ENCODE measurements around the gene RSPH6A.
A peak's percentile ranks its signal among the peaks of the same experiment; 100 is the strongest.

Gene RSPH6A

GRCh38 chr19:45825263-45825605 lies 10.1 kb upstream of the RSPH6A start:
- no peak for DNase-seq (ENCODE audit: low spot score)

GRCh38 chr19:45824531-45825262 lies 9.6 kb upstream of the RSPH6A start:
- DNase-seq (ENCODE audit: low spot score): no peak

GRCh38 chr19:45824041-45824471 lies 8.9 kb upstream of the RSPH6A start:
- DNase-seq (ENCODE audit: low spot score): no peak

GRCh38 chr19:45823182-45823581 lies 8.1 kb upstream of the RSPH6A start:
- no peak for DNase-seq (ENCODE audit: low spot score)

GRCh38 chr19:45822716-45823115 lies 7.6 kb upstream of the RSPH6A start:
- DNase-seq (ENCODE audit: low spot score): no peak

DNA sequence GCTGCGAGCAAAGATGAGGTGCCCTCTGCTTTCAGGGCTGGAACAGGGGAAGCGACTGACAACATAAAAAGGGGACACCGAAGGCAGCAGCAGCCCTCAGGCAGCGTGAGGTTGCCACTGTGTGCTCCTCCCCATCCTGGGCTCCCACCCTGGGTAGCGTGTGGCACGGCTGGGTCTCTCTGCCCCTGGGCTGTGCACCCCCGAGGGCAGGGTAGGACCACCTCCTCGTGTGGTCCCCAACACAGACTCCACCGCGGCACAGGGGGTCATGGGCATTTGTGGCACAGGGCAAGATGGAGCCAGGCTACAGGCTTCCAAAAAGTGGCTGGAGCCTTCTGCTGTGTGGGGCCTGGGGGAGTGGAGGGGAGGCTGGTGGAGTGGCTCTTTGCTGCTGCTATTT lies 6.5 kb upstream of the RSPH6A start:
- DNase-seq (ENCODE audit: low spot score): no peak

- DNase-seq (ENCODE audit: low spot score): no peak
These were observed 6.0 kb upstream of the RSPH6A start for GRCh38 chr19:45821103-45821521.

DNA sequence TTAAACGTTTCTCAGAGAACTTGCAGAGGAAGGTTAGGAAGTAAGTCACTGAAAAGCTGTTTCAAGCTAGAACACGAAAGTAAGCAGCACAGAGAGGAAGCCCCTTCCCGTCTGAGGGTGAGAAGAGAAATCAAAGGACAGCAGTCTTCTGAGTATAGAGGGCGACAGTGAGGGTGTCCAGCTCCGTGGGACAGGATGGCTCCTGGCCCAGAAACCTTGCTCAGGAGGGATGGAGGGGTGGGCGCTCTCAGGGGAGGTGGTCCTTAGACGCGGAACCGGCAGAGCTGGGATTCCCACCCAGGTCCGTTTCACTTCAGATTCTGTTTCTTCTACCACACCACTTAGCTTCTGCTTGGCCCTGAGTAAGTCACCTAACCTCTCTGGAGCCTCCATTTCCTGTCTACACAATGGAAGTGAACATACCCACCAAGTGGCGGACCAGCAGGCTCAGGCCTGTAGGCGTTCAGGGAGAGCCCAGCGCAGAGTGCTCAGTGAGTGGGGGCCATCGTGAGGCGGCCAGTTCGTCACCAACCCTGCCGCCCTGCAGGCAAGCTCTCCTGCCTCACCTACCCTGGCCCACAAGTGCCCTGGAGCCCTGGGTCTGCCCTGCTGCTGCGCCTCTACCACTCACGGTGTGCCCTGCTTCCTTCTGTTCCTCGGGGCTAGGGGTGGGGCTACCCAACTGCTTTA lies 5.5 kb upstream of the RSPH6A start:
- no peak for DNase-seq (ENCODE audit: low spot score)

DNA sequence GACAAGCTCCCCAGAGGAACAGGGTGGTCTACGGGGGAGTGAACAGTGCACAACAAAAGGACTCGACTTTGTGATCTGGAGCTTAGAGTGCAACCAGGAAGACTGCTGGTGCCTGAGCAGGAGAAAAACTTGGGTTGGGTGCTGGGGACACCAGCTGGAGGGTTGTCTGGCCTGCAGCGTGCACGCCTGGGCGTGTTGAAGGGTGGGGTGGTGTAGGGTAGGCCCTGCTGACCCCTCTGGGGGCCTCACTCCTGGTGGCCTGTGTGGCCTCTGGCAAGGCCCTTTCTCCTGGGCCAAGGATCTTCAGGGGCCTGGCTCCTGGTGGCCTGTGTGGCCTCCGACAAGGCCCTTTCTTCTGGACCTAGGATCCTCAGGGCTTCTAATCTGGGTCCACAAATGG lies 4.7 kb upstream of the RSPH6A start:
- DNase-seq (ENCODE audit: low spot score): no peak

GRCh38 chr19:45817725-45818301 lies 2.7 kb upstream of the RSPH6A start:
- no peak for DNase-seq (ENCODE audit: low spot score)

GRCh38 chr19:45817010-45817724 lies 2.1 kb upstream of the RSPH6A start:
- DNase-seq (ENCODE audit: low spot score): peak; percentile 86

DNA sequence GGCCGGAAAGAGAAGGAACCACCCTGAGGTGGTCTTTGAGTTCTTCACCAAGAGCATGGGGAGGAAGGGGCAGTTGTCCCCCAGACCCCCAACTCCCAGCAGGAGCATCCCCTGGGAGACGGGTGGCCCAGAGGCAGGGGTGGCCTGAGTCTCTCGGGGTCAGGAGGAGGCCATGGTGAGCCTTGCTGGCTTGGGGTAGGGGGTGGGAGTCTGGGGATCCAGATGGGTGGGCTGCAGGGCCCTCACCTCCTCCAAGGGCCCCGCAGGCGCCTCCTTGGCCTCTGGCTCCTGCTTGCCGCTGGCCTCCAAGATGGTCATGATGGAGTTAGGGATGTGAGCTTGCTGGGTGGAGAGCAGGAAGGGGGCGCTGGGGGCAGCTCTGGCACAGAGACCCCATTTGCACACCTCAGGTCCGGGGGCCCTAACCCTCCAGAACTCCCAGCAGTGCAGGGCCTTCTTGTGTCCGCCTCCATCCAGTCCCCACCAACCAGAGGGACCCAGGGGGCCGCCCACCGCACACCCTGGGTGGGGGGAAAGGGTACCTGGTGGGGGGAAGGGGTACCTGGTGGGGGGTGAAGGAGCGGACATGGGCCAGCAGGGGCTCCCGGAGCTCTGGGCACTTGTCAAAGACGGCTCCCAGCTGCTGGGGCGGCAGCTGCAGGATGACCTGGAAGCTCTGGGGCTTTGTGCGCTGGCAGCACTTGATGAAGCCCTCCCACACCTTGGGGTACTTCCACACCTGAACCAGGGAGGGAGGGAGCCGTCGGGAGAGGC lies 1.3 kb upstream of the RSPH6A start:
- DNase-seq (ENCODE audit: low spot score): no peak

DNA sequence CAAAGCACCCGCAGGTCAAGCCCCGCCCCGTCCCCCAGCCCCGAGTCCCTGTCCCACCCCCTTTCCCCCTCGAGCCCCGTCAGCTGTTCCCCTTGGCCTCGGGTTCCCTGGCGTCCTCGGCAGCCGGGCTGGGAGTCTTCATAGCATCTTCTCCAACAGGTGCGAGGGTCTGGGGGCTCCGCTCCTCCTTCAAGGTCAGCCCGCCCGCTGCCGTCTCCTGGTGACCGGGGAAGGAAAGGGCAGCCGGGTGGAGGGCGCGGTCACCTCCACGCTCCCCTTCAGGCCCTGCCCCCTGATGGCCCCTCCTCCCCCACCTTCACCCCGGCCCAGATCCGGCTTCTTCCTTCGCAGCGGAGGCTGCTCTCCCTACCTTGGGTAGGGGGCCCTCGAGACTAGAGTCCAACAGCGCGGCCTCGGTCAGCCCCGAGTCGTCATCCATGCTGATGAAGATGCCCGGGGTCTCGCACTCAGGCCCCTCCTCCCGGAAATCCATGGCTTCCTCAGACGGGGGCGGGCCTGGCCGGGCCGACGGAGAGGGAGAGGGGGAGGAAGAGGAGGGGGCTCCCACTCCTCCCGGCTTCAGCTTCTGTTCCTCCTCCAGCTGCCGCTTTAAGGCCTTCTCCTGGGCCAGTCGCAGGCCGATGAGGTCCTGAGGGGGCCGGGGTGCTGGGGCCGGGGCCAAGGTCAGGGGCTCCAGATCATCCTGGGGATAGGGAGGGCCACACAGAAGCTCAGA lies 541 bp upstream of the RSPH6A start:
- no peak for DNase-seq (ENCODE audit: low spot score)

GRCh38 chr19:45814166-45814780 lies 835 bp downstream of the RSPH6A start:
- no peak for DNase-seq (ENCODE audit: low spot score)

GRCh38 chr19:45812297-45812696 lies 2.8 kb downstream of the RSPH6A start:
- DNase-seq (ENCODE audit: low spot score): no peak

GRCh38 chr19:45809643-45810159 lies 5.4 kb downstream of the RSPH6A start:
- no peak for DNase-seq (ENCODE audit: low spot score)

DNA sequence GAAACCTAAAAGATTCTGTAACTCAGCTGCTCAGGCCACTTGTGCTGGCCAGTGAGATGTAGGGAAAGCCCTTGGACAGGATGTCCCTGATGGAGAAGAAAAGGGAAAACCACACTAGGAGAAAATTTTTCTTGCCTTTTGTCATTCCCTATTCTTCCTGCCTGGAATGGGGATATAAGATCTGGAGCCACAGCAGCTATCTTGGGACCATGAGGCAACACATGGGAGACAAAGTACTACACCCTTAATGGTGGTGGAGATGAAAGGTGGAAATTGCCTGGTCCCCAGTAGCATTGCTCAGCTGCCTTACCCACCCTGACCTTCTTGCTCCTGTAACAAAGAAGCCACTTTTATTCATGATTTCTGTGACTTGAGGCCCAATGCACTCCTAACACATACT lies 9.4 kb downstream of the RSPH6A start:
- no peak for DNase-seq (ENCODE audit: low spot score)

- DNase-seq (ENCODE audit: low spot score): no peak
These were observed 10.2 kb downstream of the RSPH6A start for GRCh38 chr19:45804959-45805230.

GRCh38 chr19:45804140-45804958 lies 10.8 kb downstream of the RSPH6A start:
- DNase-seq (ENCODE audit: low spot score): no peak

DNA sequence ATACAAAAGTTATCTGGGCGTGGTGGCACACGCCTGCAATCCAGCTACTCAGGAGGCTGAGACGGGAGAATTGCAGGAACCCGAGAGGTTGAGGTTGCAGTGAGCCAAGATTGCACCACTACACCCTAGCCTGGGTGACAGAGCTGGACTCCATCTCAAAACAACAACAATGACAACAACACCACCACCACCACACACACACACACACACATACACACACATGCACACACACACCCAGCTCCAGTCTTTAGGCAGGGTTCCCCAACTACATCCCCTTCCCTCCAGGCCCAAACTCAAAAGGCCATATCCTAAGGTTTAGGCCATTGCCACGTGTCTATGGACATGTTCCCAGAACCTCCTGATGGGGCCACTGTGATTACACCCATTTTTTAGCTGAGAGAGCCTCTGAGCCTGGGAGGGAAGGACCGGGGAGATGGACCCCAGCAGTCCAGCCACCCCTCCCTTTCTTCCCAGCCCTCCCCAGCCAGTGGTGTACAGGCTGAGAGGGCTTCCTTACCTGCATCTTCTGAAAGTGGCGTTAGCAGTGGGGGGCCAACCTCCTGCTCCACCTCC lies 13.4 kb downstream of the RSPH6A start:
- DNase-seq (ENCODE audit: low spot score): no peak
